Measurements from ENCODE around the gene C21orf58. TPM values are rescaled to one million over a fixed set of nuclear protein-coding genes. Genes with fewer than 3 reads are reported as not detected.
A peak's percentile ranks its signal among the peaks of the same experiment; 100 is the strongest.

C21orf58 gene
- total RNA-seq, 2 experiments from 2014 or later: 23.9 to 25.2 TPM

DNA sequence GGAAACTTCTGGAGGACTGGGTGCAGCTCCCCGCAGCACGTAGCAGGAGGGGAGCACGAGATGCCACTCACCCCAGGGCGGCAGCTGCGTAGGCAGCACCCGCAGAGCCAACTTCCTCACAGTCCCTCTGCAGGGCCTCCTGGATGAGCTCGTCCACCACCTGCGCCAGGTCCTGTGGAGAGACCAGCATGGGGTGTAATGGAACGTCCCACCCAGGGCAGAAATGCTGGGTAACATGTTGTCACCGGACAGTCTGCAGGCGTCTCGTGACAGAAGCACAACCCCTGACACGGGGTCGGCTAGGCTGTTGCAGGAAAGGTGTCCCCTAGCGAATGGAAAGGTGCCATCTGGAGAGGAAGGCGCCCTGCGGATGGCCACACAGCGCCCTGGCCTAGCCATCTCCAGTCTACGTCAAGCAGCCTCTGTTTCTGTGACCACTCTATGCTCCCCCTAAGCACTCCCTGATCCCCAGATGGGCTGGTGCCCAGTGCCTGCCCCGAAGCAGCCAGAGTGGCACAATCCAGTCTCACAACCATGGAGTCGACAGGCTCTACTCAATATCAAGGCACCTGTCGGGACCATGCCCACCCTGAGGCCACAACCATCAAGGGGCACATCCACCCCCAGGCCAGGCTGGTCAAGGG lies 59.5 kb downstream of the C21orf58 start:
- no peak overlapping the region for H3K27ac Mint-ChIP-seq

DNA sequence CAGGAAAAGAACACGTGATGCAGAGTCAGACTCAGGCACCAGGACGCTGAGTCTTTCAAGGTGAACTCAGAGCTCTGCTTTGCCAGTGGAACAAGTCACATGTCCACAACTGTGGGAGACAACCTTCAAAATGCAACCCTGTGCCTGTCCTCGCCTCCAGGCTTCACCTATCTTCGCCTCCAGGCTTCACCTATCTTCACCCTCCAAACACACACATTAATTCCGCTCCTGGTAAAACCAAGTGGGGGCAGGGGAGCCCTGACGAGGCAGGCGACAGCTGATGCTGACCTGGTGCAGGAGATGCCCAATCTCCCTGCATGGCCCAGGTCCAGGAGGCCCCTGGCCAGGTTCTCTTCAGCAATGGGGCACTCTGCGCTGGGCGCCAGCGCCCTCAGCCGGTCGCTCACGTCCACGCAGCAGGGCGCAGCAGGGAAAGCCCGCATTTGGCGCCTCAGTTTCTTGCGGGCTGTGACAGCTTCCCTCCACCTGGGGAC lies 67.1 kb downstream of the C21orf58 start:
- no peak overlapping the region for H3K4me3 Mint-ChIP-seq
- H3K36me3 Mint-ChIP-seq (ENCODE audit: low read depth): peaks cover 61% of the 10 kb centered on the region
- H3K9me3 Mint-ChIP-seq: no peaks in the 10 kb centered on the region
- POLR2A ChIA-PET: interaction anchor here (0.7 kb wide), 1 partner anchor 19 kb away, joined by 3 read pairs; no protein-coding TSS in a partner anchor
- no peak overlapping the region for H3K27ac Mint-ChIP-seq
- ATAC-seq (no peak), DNase-seq (no peak)
- TF ChIP-seq, protein P1, sequence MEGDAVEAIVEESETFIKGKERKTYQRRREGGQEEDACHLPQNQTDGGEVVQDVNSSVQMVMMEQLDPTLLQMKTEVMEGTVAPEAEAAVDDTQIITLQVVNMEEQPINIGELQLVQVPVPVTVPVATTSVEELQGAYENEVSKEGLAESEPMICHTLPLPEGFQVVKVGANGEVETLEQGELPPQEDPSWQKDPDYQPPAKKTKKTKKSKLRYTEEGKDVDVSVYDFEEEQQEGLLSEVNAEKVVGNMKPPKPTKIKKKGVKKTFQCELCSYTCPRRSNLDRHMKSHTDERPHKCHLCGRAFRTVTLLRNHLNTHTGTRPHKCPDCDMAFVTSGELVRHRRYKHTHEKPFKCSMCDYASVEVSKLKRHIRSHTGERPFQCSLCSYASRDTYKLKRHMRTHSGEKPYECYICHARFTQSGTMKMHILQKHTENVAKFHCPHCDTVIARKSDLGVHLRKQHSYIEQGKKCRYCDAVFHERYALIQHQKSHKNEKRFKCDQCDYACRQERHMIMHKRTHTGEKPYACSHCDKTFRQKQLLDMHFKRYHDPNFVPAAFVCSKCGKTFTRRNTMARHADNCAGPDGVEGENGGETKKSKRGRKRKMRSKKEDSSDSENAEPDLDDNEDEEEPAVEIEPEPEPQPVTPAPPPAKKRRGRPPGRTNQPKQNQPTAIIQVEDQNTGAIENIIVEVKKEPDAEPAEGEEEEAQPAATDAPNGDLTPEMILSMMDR (IDR thresholded peaks at IDR 0.05): no peak
- intact Hi-C loops (cut with micrococcal nuclease): no loop called here
- no peaks in the 10 kb centered on the region for H3K27me3 Mint-ChIP-seq
- peaks cover 21% of the 10 kb centered on the region for H3K4me1 Mint-ChIP-seq (ENCODE audit: low read depth)
- CTCF ChIA-PET: no interaction called here

More for the DNA sequence above, 59.5 kb downstream of the C21orf58 start:
- no peaks in the 10 kb centered on the region for H3K9me3 Mint-ChIP-seq
- DNase-seq (no peak), ATAC-seq (no peak)
- TF ChIP-seq, protein P1 (IDR thresholded peaks at IDR 0.05): no peak
- peaks cover 41% of the 10 kb centered on the region for H3K36me3 Mint-ChIP-seq (ENCODE audit: low read depth)
- H3K27me3 Mint-ChIP-seq: no peaks in the 10 kb centered on the region
- intact Hi-C loops (cut with micrococcal nuclease): no loop called here
- POLR2A ChIA-PET: no interaction called here
- CTCF ChIA-PET: no interaction called here
- H3K4me1 Mint-ChIP-seq (ENCODE audit: low read depth): no peaks in the 10 kb centered on the region
- no peak overlapping the region for H3K4me3 Mint-ChIP-seq

DNA sequence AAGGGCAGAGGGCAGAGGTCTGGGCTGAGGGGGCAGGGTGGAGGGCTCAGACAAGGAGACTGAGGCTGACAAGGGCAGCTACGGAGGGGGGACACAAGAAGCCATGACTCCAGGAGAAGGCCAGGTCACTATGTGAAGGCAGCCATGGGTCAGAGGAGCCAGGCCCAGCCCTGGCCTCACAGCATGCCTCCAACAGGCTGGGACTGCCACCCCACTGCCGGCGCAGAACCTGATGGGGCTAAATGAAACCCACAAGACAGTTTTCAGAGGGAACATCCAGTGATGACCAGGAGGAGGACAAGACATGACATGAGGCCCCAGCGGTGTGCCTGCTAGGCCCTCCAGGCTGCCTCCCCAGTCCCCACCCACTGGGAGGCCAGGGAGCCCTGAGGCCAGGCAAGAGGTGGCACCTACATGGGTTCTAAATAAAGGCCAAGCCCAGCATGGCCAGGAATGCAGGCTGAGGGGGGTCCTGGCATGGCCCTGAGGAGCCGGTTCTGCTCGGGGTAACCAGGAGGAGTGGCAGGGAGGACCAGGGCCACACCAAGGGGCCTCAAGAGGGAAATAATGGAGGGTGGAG lies 67.8 kb downstream of the C21orf58 start:
- POLR2A ChIA-PET: no interaction called here
- no peak overlapping the region for H3K4me3 Mint-ChIP-seq
- TF ChIP-seq, protein P1 (IDR thresholded peaks at IDR 0.05): no peak
- peaks cover 23% of the 10 kb centered on the region for H3K4me1 Mint-ChIP-seq (ENCODE audit: low read depth)
- intact Hi-C loops (cut with micrococcal nuclease): no loop called here
- H3K27ac Mint-ChIP-seq: peak overlapping the region; percentile 25
- ATAC-seq (no peak), DNase-seq (no peak)
- CTCF ChIA-PET: no interaction called here
- no peaks in the 10 kb centered on the region for H3K27me3 Mint-ChIP-seq
- H3K9me3 Mint-ChIP-seq: no peaks in the 10 kb centered on the region
- peaks cover 63% of the 10 kb centered on the region for H3K36me3 Mint-ChIP-seq (ENCODE audit: low read depth)

DNA sequence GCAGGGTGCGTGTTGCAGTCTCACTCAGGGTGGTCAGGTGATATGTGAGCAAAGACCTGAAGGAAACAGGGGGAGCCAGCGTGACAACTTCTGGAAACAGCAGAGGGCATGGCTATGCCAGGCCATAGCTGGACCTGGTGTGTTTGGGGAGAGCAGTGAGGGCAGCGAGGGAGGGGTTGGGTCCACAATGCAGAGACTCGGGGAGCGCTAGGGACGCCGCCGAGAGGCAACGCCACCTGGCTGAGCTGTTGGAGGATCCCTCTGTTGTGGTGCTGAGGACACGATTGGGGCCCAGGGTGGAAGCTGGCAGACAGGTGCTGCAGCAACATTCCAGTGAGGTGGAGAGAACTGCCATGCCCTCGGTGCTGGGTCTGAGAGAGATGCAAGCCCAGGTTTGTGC lies 68.5 kb downstream of the C21orf58 start:
- Mint-ChIP-seq H3K27me3 (no peaks in the 10 kb centered on the region), H3K36me3 (ENCODE audit: low read depth) (peaks cover 66% of the 10 kb centered on the region), H3K9me3 (no peaks in the 10 kb centered on the region), H3K27ac (peak overlapping the region; percentile 93), H3K4me3 (no peak overlapping the region), H3K4me1 (ENCODE audit: low read depth) (peaks cover 30% of the 10 kb centered on the region)
- TF ChIP-seq, protein P1 (IDR thresholded peaks at IDR 0.05): no peak
- DNase-seq (no peak), ATAC-seq (no peak)
- ChIA-PET POLR2A (no interaction called here), CTCF (no interaction called here)
- intact Hi-C loops (cut with micrococcal nuclease): no loop called here
